ENCODE data around the gene CTIF.
"Not testable (repeated sequence)": the region's sequence is repeated elsewhere in the genome, so short reads cannot be mapped to it uniquely, and the experiment has no call there.

CTIF gene

DNA sequence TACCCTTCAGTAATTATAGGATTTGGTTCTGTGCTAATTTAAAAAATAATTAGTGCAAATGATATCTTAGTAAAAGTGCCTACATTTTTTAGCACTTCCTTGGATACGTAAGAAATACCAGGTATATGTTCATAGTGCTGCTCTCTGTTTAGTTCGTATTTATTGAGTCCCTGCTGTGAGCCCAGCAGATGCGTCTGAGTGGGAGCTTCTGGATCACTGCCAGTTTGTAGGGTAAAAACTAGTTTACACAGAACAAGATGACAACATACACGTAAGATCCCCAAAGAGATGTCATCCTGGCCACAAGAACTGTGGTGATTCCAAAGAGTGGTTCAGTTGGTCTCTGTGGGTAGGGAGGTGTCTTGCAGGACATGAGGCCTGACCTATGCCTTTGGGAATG, 103.2 kb downstream of the CTIF start:
- no peak for DNase-seq (ENCODE audit: low read depth in 2 of 2)

DNA sequence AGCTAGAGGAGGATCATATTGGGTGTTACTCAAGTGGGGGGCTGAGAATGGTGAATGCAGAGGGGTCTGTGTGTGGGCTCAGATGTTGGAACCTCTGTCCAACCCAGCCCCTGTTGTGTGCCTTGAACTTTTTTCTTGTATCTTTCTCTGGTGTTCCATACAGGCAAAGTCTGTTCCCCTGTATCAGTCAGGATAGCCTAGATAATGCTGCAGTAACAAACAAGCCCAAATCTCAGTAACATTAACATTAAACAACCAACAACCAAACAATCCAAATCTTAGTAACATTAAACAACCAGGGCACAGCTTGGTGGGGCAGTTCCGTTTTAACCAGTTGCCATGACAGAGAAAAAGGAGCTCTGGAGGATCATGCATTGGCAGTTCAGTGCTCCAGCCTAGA, 103.7 kb downstream of the CTIF start:
- DNase-seq (ENCODE audit: low read depth in 2 of 2), result no peak

DNA sequence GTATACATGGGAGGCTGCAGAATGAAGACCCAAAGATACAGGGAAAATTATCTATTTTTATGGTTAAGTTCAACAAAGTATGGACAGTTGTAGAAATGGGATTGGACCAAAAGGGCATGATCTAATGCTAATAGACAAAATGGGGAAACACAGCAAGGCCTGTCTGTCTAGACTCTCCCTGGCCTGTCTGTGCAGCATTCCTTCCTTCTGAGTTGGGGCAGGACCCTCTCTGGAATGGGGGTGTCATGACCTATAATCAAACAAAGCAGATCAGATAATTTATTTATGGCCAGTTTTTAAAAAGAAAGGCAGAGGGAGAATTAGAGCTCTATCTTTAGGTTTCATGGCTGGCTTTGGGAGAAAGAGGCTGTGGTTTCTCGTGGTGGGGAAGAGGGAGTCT, 104.4 kb downstream of the CTIF start:
- DNase-seq (ENCODE audit: low read depth in 2 of 2), result no peak

DNA sequence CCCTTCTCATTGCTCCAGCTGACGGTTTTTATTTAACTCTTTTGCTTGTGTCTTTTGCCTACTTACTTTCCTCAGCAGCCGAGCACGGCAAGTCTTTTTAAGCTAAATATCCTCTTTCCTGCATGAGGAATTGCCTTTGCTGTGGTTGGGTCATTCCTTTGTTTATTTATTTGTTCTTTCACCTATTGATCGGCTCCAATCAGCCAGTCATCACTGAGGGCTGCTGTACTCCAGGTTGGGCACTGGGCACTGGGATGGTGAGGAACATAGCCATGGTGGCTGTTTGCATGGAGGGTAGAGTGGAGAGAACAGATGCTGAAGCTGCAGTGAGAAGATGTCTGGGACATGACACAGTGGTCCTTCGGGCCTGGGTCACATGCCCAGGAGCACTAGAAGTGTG, 105.2 kb downstream of the CTIF start:
- DNase-seq (ENCODE audit: low read depth in 2 of 2), result no peak

DNA sequence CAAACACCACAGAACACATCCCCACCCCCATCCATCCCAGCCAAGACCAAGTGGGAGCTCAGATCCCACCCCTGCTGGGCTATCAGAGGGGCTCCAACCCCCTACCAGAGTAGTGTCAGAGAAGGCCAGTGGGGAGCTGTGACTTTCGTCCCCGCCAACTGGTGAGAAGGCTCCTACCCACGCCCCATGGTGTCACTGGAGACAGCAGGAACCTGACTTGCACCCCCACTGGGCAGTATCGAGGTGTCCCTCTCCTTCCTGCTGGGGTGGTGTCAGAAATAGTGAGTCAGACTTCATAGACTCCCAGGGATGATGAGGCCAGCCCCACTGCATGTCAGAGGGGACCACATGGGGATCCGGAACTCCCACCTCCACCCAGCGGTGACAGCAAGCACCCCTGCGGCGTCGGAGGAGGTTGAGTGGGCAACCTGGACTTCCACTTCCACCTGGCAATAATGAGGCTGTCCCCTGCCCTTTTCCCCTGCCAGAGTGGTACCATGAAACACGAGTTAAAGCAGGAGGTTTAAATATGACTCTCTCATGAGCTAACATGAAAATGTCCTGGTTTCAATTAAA, 106.7 kb downstream of the CTIF start:
- DNase-seq (ENCODE audit: low read depth in 2 of 2), result no peak

DNA sequence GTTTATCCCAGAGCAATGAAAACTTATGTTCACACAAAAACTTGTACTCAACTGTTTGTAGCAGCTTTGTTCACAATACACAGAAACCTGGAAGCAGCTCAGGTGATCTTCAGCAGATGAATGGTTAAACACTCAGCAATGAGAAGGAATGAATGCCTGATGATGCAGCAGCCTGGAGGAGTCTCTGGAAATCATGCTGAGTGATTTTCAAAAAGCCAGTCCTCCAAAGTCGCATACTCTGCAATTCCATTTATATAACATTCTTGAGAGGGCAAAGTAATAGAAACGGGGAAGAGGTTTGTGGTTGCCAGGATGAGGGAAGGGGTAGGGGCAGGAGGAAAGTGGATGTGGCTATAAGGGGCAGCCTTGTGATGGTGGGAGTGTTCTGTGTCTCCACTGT, 108.1 kb downstream of the CTIF start:
- no peak for DNase-seq (ENCODE audit: low read depth in 2 of 2)

DNA sequence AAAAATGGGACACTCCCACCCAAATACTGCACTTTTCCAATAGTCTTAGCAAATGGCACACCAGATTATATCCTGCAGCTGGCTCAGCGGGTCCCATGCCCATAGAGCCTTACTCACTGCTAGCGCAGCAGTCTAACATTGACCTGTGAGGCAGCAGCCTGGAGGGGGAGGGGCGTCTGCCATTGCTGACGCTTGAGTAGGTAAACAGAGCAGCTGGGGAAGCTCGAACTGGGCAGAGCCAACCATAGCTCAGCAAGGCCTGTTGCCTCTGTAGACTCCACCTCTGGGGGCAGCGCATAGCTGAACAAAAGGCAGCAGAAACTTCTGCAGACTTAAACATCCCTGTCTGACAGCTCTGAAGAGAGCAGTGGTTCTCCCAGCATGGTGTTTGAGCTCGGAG, 110.4 kb downstream of the CTIF start:
- no peak for DNase-seq (ENCODE audit: low read depth in 2 of 2)

DNA sequence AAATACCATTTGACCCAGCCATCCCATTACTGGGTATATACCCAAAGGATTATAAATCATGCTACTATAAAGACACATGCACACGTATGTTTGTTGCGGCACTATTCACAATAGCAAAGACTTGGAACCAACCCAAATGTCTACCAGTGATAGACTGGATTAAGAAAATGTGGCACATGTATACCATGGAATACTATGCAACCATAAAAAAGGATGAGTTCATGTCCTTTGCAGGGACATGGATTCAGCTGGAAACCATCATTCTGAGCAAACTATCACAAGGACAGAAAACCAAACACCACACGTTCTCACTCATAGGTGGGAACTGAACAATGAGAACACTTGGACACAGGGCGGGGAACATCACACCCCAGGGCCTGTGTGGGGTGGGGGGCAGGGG, 115.8 kb downstream of the CTIF start:
- DNase-seq (ENCODE audit: low read depth in 2 of 2), result not testable (repeated sequence)

DNA sequence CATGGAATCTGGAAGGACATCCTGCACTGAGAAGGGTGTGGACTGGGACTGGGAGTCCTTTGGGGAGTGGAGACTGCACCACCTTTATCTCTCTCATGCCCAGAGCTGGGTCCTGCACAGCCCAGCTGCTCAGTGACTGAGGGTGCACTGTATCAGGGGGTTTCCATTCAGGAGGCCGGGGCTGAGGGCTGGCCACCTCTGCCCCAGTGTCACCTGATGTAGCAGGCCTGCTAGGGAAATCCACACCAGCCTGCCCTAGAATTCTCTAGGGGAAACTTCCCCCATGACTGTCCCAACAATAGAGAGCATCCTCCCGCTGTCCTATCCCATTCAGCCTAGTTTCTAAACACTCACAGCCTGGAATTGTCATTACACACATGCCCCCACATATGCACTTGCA, 116.7 kb downstream of the CTIF start:
- DNase-seq (ENCODE audit: low read depth in 2 of 2), result no peak

DNA sequence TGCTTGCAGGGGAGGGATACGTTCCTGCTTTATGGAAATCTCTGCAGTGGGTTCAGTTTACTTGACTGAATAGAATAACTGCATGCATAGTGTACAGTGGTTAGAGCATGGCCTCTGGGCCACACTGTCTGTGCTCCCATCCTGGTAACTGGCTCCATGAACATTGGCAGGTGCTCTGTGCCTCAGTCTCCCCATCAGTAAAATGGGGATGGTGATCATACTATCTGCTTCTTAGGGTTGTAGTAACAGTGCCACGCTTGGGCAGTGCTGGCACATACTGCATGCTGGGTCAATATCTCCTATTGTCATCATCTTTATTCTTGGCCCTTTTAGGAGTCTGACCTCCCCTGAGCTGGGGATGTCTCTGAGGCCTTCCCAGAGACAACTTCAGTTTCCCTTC, 117.3 kb downstream of the CTIF start:
- no peak for DNase-seq (ENCODE audit: low read depth in 2 of 2)

DNA sequence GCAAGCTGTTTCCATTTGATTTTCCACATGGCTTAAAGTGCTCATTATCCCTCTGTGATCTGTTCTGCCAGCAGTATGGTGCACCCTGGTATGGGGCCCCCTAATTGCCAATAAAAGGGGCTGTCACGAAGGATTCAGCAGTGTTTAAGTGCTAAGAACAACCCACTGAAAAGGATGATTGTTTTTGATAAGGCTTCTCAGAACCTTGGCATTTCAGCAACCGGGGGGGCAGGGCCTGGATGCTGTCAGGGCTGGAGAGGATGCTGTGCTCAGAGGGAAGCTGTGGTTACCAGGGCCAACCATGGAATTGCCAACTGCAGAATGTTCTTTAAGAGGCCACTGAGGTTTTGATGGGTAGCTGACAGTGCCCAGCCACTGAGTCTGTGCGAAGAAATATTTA, 117.8 kb downstream of the CTIF start:
- no peak for DNase-seq (ENCODE audit: low read depth in 2 of 2)

DNA sequence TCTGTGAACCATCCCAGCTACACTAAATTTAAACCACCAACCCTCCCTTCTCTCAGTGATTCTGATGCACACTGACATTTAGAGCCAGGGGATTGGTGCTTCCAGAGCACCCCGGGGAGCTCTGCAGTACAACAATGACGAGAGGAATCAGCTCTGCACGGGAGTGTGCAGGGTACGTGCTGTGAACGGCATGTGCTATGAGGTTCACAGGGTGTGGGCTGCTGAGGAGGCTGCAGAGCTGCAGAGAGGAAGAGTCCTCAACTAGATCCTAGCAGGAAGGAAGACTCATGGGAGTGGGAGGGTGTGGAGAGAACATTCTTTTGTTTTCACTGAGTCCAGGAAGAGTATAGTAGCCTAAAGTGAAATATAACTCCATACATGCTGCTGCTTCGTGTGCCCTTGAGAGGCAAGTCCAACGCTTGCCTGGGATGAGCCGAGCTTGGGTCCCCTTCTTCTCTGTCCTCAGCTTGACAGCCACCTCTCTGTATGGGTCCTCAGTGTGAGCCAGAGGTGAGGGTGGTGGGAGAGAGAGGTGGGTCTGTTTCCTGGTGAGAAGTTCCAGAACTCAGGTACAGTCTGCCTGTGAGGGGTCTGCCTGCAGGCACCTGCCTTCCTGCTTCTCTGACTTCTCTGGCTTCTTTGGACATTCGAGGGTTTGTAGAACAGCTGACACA, 118.8 kb downstream of the CTIF start:
- no peak for DNase-seq (ENCODE audit: low read depth in 2 of 2)

DNA sequence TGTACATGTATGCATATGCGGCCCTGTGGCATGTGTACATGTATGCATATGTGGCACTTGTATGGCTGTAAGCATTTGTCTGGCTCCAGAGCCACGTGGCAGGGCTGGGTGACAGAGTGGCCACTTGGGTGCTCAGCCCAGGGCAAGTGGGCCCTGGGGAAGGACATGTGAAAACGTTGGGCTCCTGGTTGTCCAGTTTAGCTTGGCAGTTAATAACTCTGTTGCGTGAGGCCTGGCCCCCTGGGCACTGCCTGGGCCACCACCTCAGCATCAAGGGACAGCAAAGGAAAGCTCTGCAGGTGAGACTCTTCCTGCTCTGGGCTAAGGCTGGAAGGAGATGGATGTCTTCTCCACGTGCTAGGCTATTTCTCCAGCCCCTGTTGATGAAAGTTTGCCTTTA, 119.9 kb downstream of the CTIF start:
- DNase-seq (ENCODE audit: low read depth in 2 of 2), result no peak

DNA sequence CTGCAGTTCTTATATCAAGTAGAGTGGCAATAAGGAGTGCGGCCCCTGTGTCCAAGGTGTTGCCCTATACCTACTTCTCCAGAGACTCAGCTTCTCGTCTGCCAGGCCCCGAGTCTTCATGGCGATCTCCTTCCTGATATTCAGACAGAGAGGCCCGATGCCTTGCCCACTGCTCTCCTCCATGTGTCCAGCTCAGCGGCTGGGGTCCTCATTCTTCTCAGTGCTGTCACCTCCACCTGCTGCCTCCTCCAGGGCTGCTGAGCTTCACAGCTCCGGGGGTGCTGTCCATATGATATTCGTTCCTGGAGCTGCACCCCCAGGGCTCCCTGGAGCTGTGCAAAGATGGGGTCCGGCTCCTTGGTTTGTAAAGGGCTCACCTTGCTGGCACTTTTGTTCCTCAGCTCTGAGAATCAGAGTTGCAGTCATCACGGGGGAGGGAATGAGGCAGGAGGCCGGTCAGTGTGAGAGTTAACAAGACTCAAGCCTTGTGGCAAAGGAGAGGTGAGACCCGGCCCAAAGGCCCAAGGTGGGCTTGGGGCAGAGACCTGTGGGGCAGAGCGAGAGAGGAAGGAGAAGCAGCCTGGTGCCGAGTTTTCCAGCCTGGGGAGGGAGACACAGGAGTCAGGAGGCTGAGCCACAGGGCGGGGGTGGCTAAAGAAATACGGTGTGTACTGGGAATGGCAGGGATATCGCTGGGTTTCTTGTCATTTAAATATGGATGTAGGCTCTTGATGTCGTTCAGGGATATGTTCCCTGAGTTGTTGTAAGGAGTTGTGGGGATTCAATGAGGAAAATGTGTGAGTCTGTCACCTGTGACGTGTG, 120.6 kb downstream of the CTIF start:
- DNase-seq (ENCODE audit: low read depth in 2 of 2), result no peak

DNA sequence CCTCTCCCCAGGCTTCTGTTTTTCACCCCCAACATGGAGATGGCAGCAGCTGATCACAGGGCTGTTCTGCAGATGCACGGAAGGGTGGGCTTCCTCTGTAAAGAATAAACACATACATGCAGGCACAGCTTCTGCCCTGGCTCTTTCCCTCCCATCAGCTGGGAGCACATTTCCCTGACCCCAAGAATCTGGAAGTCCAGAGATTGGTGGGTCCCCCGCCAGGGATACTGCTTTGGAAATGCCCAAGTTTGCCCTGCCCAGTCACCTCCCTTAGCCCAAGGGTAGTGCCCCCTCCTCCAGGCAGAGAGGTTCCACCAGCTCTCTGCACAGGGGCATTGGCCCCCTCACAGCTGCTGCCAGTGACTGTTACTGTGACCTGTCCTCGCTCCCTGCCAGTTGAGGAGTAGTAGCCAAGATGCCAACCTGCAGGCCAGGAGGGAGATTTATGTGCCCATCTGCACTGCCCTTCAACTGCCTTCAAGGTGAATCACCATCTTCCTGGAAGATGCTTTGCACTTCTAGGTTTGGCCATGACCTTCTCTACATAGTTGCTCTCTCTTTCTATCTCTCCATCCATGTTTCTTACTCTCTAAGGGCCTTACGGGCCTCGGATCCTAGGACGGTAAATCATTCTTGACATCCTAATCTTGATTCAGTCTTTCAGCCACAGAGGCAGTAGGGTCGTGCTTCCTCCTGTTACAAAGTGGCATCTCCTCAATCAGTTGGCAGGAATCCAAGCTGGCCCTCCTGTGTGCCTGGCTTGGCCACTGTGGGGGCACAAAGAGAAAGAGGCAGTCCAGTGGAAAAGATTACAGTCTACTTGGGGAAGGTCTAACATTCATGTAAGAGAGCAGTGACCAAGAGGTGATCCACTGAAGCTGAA, 121.8 kb downstream of the CTIF start:
- no peak for DNase-seq (ENCODE audit: low read depth in 2 of 2)

DNA sequence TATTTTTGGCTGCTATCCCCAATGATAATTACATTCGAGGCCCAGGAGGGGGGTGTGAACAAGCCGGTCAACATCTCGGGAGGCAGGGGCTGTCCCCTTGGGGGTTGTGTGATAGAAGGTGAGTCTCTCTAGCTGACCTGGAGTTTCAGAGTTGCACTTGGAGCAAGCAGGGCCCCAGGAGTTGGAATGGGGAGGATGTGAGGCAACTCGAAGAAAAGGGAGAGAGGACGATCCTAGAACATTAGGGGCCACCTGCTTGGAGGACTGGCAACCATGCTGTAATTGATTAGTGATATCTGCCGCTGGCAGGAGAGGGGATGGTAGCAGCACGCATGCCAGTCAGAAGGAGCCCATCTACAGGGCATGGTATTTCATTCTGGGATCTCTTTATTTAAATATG, 122.6 kb downstream of the CTIF start:
- no peak for DNase-seq (ENCODE audit: low read depth in 2 of 2)

DNA sequence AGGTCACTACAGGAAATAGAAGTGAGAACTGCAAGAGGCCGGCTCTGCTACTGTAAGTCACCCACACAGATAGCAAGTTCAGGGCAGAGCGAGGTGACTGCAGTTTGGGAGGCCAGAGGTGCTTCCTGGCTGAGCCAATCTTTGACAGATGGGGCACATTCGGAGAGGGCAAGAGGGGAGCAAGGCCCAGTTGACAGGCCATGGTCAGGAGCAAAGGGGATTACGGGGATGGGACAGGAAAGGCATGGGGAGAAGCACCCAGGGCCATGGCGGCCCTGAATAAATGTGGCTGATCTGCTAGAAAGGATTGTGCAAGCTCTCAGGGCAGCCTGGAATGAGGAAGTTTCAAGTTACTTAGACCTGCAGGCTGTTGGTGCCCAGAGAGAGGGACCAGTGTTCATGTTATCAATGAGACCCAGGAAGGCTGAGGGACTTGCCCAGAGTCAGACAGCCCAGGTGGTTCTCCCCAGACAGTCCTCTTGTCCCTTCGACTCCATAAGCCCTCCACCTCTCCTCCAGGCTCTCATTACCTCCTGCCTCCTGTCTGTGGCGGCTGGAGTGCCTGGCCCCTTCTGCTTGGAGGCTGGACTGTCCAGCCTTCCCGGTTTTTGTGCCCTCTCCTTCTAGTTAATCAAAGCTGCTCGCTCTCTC, 123.3 kb downstream of the CTIF start:
- DNase-seq (ENCODE audit: low read depth in 2 of 2), result no peak

DNA sequence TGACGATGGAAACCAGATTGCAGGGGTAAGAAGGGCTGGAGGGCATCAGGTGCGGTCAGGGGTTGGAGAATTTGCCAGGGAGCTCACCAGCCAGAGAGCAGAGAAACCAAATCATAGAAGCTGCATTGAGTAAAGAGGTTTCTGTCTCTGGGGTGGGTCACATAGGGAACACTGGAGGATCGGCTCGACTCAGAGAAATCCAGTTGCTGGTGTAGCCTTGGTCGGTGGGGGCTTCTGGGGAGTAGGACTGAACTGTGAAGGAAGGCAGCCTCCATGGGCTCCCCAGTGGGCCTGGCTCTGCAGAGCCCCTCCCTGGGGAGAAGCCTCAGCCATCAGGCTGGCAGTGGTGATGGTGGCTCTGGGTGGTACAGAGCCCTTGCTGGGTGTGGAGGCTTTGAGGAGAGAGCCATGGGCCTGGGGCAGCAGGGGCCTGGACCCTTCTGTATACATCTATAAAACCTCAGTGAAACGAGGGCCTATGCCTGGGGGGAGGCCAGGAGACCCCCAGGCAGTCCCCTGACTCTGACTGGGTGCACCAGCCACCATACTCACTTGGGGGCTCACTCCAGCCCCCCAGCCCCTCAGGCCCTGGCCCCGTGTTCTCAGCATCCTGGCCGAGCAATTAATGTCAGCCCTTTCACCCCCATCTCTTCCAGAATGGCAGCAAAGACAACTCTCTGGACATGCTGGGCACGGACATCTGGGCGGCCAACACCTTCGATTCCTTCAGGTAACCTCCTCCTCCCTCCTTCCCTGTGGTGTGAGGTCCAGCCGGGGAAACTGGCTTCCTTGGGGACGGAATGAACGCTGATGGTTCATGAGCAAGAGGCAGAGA, 124.5 kb downstream of the CTIF start:
- DNase-seq (ENCODE audit: low read depth in 2 of 2), result no peak

DNA sequence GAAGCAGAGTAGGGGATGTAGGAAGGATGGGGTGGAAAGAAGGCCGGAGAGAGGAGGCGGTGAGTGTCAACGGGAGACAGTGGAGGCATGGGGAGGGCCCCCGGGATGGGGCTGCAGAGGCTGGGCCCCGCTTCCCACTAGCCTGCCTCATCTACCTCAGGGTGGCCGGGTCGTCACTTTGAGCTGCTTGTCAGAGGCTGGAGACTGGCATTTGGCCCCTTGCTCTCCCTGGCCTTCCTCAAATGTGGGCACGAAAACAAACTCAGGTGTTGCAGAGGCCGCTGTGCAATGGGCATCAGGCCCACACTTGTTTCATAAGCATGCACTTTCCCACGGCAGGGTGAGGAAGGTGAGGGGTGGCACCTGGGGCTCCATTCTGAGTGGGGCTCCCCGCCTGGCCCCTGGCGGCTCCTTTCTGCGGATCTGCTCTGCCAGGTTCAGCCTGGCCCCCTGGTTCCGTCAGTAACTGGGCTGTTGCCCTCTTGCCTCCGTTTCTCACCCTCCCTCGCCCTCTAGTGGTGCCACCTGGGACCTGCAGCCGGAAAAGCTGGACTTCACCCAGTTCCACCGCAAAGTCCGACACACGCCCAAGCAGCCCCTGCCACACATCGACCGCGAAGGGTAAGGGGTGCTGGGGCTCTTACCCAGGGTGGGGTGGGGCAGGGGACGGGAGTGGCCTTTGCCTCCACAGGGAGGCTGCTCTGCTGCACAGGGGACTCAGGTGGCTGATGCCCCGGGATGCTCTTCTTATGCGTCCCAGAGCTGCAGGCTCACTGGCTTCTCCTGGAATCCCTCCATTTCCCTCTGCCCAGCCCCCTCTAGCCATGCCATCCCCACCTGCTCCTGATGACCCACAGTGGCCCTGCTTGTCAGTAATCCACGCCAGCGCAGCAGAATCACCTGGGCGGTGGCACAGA, 125.4 kb downstream of the CTIF start:
- peak; percentile 29 to 49 for DNase-seq (ENCODE audit: low read depth in 2 of 2)

DNA sequence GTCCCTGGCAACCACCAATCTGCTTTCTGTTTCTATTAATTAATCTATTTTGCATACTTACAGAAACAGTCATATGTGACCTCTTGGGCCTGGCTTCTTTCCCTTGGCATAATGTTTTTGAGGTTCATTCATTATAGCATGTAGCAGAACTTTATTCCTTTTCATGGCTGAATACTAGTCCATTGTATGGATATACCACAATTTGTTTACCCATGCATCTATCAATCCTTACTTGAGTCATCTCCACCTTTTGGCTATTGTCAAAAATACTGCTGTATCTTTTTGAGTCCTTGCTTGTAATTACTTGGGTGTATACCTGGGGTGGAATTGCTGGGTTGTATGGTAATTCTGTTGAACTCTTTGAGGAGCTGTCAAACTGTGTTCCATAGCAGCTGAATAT, 126.8 kb downstream of the CTIF start:
- DNase-seq (ENCODE audit: low read depth in 2 of 2), result no peak

Measured in activated CD4-positive, alpha-beta T cell treated with anti-CD3 and anti-CD28 coated beads for 24 hours (primary cell).